RWPE1 (cell line): ENCODE results near the gene TMEM202.
"Not testable (repeated sequence)": the region's sequence is repeated elsewhere in the genome, so short reads cannot be mapped to it uniquely, and the experiment has no call there.

ENCODE experiments used
- CTCF ChIA-PET: fragments of 350-600 bp; sonication (Branson Sonifier 250); formaldehyde crosslinking; extraction: SDS; loops from one replicate; lab custom pipeline; 2021; lab: Yijun Ruan, JAX
- POLR2A ChIA-PET: fragments of 400-600 bp; formaldehyde crosslinking; extraction: SDS; loops from one replicate; lab custom pipeline; 2020; ENCODE audit warnings: antibody characterized with exemption; ENCODE audit not compliant: low non-redundant PET; lab: Yijun Ruan, JAX
- DNase-seq: peaks from one replicate; pipeline ENCODE4 v3.0.0; 2012; ENCODE audit warnings: low spot score
- H3K27ac ChIP-seq: fragments of 450-650 bp; 2 replicates; pipeline ENCODE4 v1.5.1; 2017
- CTCF ChIP-seq: fragments of 450-650 bp; conservative IDR thresholded peaks from 2 replicates; pipeline ENCODE4 v1.5.1; 2017; ENCODE audit warnings: low read depth, mild to moderate bottlenecking

TMEM202 gene

GRCh38 chr15:72411111-72411510 is 13.0 kb downstream of the TMEM202 start:
- no peak overlapping the region for H3K27ac ChIP-seq
- ChIA-PET CTCF (interaction anchor here (0.6 kb wide), 1 partner anchor 25 kb away, joined by 3 read pairs; no protein-coding TSS in a partner anchor), POLR2A (interaction anchor here (0.9 kb wide), 1 partner anchor 31 kb away, joined by 3 read pairs; no protein-coding TSS in a partner anchor)
- no peak for TF ChIP-seq CTCF
- DNase-seq: no peak

- no peak for TF ChIP-seq CTCF
- DNase-seq: no peak
- ChIA-PET POLR2A (no interaction called here), CTCF (interaction anchor here (0.6 kb wide), 1 partner anchor 26 kb away, joined by 3 read pairs; no protein-coding TSS in a partner anchor)
- H3K27ac ChIP-seq: no peak overlapping the region
Measured at GRCh38 chr15:72411544-72411943, 13.4 kb downstream of the TMEM202 start.

- CTCF ChIA-PET, H3K27ac ChIP-seq, POLR2A ChIA-PET, DNase-seq: not testable (repeated sequence)
Measured at GRCh38 chr15:72413337-72413736, 15.2 kb downstream of the TMEM202 start.

GRCh38 chr15:72415304-72415703 is 17.2 kb downstream of the TMEM202 start:
- DNase-seq: no peak
- no peak overlapping the region for H3K27ac ChIP-seq
- ChIA-PET CTCF (no interaction called here), POLR2A (no interaction called here)
- no peak for TF ChIP-seq CTCF

GRCh38 chr15:72419768-72420167 is 21.7 kb downstream of the TMEM202 start:
- POLR2A ChIA-PET, DNase-seq: not testable (repeated sequence)
- CTCF ChIA-PET: interaction anchor here (0.6 kb wide), 1 partner anchor 95 kb away, joined by 3 read pairs; no protein-coding TSS in a partner anchor

GRCh38 chr15:72420576-72420975 is 22.5 kb downstream of the TMEM202 start:
- no peak for DNase-seq
- no peak for TF ChIP-seq CTCF
- ChIA-PET POLR2A (no interaction called here), CTCF (interaction anchor here (0.7 kb wide), 1 partner anchor 180 kb away, joined by 3 read pairs; no protein-coding TSS in a partner anchor)
- H3K27ac ChIP-seq: no peak overlapping the region

More at GRCh38 chr15:72419768-72420167, 21.7 kb downstream of the TMEM202 start:
- H3K27ac ChIP-seq: not testable (repeated sequence)

- TF ChIP-seq CTCF: no peak
- DNase-seq: no peak
- ChIA-PET CTCF (no interaction called here), POLR2A (no interaction called here)
- no peak overlapping the region for H3K27ac ChIP-seq
Measured at GRCh38 chr15:72421484-72421883, 23.4 kb downstream of the TMEM202 start.
